DMS153 (cell line): ENCODE measurements around the gene PTK7.
"Not testable (repeated sequence)": the region's sequence is repeated elsewhere in the genome, so short reads cannot be mapped to it uniquely, and the experiment has no call there.

Source experiments
- DNase-seq: peaks from one replicate; lab custom pipeline; 2025; lab: John Stamatoyannopoulos, UW

The PTK7 gene

DNA sequence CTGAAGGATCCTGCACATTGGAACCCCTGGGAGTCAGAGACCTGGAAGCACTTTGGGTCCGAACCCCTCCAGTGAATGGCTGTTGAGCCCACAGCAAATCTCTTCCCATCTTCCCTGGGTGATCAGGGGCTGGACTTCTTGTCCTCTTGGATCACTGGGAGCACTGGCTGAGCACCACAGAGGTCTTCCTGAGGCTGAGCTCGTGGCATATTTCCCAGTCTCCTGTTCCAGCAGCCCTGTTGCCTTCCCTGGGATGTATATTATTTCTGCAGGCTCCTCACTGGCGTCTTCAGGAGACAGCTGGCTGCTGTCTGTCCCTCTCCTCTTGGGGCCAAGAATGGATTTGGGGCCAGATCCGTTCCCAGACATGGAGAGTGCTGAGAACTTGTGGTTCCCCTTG, 43.4 kb downstream of the PTK7 start:
- DNase-seq, result no peak

- DNase-seq, result no peak
These were observed 44.1 kb downstream of the PTK7 start for GRCh38 chr6:43120101-43120763.

DNA sequence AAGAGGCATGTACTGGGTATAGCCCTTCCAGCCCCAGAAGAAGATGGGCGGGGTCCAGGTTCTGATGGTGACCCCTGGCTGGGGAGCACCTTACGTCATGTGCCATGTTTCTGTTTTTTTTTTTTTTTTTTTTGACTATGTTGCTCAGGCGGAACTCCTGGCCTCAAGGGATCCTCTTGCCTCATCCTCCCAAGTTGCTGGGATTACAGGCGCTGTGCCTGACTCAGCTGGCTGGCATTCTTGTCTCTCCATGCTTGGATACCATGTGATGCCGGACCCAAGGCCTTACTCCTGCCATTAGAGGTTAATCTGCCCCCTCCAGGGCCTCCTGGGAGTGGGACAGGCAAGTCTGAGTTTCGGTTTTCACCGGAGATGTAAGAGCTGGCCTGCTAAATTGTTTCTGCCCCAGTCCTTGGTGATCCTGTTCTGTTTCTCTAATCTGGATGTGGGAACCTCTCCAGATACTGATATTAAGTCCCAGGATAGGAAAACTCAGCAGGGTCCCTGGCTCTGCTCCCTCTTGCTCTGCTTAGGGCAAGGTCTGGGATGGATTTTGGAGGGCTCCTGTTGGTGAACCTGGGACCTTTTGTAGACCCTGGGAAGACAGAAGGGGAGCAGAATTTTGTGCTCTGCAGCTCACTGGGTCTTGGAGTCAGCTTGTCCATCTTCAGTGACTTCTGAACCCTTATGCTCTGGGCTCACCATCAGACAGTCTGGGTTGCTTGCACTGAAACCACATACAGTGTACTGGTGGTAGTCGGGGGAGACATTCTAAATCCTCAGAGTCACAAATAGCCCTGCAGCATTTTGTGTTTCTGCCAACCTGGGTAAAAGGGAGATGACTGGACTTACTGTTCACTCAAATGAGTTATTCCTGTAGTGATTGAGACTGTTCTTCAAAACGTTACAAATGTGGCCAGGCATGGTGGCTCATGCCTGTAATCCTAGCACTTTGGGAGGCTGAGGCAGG, 45.1 kb downstream of the PTK7 start:
- no peak for DNase-seq

DNA sequence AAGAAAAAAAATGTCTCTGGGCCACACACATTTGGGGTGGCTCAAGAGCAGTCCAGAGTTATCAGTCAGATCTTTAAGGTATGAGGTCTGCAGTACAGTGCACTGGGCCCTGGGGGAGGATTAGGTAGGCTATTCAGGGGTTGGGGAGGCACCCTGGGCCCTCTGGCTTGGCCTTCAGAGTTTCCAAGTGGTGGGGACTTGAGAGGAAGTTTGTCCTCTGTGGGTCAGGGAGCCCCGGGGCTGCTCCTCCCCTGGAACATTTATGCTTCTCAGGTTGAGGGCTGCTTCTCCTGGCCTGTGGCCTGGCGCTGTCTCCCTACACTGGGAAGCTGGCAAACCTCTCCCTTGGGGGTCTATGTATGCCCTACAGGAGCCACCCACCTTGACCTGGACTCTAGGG, 46.0 kb downstream of the PTK7 start:
- no peak for DNase-seq

GRCh38 chr6:43123461-43124314, 47.6 kb downstream of the PTK7 start:
- DNase-seq, result no peak

GRCh38 chr6:43124481-43124880, 48.4 kb downstream of the PTK7 start:
- no peak for DNase-seq

DNA sequence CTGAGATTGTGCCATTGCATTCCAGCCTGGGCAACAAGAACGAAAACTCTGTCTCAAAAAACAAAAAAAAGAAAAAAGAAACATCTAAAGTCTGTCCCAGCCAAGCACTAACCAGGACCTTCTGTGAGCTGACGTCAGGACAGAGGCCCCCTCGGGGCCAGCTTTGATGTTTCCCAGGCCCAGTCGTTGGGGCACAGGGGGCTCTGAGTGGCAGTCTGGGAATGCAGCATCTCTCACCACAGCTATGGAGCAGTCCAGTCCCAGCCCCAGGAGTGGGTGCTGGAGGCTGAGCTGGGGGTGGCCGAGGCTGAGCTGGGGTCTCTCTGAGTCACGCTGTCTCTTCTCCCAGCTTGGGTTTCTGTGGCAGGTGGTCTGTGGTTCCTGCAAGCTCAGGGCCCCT, 49.0 kb downstream of the PTK7 start:
- DNase-seq, result no peak

DNA sequence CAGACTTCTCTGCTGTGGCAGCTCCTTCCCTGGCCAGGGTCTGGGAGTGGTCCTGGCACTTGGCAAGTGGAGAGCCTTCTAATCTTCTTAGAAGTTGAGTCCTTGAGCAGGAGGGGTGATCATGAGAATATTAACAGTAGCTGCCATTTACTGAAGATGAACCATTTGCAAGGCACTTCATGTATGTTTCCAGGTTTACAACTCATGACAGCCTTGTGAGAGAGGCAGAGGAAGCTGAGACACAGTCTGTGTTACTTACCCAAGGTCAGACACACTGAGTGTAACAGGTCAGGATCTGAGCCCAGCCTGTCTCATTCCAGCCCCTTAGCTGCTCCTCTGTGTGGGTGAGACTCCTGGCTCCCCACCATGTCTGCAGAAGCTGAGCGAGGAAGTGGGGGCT, 49.4 kb downstream of the PTK7 start:
- no peak for DNase-seq

DNA sequence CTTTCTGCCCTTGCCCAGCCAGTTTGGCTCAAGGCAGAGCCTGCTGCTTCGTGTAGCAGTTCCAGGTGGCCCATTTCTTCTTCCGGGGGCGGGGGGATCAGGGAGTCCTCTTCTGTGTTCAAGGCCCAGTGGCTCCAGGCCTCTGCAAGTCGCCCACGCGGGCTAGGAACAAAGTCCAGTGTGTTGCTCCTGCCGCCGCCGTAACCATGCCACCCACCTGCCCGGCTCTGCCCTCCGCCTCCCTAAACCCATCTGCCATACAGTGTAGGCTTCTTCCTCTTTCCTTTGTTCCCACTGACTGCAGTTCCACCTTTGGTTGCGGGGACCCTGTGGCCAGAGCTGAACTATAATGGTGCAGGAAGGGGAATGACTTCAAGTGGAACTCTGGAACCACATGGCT, 51.1 kb downstream of the PTK7 start:
- DNase-seq, result no peak

- no peak for DNase-seq
These were observed 51.8 kb downstream of the PTK7 start for GRCh38 chr6:43127877-43128276.

DNA sequence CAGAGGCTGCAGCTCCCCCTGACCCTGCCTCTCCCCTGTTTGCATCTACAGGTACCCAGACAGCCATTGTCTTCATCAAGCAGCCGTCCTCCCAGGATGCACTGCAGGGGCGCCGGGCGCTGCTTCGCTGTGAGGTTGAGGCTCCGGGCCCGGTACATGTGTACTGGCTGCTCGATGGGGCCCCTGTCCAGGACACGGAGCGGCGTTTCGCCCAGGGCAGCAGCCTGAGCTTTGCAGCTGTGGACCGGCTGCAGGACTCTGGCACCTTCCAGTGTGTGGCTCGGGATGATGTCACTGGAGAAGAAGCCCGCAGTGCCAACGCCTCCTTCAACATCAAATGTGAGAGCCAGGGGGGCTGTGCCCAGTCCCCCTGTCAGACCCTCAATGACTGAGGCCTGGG, 52.8 kb downstream of the PTK7 start:
- DNase-seq, result no peak

- no peak for DNase-seq
These were observed 53.5 kb downstream of the PTK7 start for GRCh38 chr6:43129434-43130194.

DNA sequence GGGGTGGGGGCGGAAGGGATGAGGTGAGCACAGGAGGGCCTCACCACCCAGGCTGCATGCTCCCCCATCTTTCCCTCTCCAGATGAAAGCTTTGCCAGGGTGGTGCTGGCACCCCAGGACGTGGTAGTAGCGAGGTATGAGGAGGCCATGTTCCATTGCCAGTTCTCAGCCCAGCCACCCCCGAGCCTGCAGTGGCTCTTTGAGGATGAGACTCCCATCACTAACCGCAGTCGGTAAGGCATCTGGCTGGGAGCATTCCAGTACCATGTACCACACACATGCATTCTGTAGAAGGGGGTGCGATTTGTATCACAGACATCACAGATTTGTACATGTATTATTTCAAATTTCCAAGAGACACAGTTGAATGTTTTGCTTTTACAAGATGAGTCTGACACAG, 54.3 kb downstream of the PTK7 start:
- no peak for DNase-seq

GRCh38 chr6:43131379-43131778, 55.3 kb downstream of the PTK7 start:
- not testable (repeated sequence) for DNase-seq

- DNase-seq, result no peak
These were observed 62.2 kb downstream of the PTK7 start for GRCh38 chr6:43138267-43138666.

GRCh38 chr6:43139973-43140372, 63.9 kb downstream of the PTK7 start:
- not testable (repeated sequence) for DNase-seq

GRCh38 chr6:43141644-43142043, 65.5 kb downstream of the PTK7 start:
- no peak for DNase-seq

DNA sequence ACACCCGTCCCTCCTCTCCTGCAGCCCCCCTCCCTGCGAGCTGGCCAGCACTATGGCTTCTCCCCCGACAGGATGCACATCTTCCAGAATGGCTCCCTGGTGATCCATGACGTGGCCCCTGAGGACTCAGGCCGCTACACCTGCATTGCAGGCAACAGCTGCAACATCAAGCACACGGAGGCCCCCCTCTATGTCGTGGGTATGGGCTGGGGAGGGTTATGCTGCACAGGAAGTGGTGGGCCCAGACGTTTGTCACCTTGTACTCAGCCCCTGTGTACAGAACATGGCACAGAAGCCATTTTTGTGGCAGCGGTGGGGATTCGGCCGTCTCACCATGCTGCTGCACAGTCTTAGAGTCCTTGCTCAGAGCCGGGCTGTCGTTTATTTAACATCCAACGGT, 66.0 kb downstream of the PTK7 start:
- no peak for DNase-seq

DNA sequence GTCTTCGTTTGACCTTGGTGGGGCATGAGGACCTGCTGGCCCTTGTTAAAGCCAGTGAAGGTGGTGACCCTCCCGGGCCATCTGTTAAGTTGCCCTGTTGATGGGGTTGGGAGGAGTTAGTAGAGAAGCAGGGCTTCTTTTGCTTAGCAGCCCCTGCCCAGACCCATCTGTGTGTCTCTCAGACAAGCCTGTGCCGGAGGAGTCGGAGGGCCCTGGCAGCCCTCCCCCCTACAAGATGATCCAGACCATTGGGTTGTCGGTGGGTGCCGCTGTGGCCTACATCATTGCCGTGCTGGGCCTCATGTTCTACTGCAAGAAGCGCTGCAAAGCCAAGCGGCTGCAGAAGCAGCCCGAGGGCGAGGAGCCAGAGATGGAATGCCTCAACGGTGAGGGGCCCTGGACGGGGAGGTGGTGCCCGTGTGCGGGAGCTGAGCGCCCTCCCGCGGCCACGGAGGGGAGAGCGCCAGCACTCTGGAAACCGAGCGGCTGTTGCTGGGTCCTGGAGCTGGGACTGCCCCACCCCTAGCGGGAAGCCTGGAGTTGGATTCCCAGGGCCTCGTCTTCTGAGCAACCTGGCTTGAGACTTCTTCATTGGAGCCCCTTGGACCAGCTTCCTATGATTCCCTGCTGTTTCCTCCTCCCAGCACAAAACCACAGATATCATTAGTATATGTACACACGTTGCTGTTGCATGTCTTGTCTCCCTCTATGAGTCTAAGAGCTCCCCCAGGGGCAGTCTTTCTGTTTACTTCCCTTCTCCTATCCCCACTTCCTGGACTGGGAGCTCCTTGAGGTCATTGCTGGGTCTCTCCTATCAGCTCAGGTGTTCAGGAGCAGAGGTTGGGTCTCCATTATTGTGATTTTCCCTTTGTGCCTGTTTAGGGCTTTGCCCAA, 67.4 kb downstream of the PTK7 start:
- peak; percentile 60 for DNase-seq

DNA sequence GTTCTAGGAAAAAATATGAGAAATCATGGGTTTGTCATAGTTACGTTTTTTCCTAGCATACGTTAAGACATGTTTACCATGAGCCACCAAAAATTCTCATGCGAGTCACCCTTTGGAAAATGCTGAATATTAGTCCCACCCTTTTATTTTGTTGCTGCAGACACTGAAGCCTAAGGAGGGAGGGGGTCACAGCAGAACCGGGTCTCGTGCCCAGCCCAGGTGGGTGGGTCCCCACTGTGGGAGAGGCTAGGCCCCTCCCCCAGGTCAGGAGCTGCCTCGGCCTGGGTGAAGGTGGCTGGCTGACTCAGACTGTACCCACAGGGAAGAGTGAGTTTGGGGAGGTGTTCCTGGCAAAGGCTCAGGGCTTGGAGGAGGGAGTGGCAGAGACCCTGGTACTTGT, 68.8 kb downstream of the PTK7 start:
- DNase-seq, result no peak

DNA sequence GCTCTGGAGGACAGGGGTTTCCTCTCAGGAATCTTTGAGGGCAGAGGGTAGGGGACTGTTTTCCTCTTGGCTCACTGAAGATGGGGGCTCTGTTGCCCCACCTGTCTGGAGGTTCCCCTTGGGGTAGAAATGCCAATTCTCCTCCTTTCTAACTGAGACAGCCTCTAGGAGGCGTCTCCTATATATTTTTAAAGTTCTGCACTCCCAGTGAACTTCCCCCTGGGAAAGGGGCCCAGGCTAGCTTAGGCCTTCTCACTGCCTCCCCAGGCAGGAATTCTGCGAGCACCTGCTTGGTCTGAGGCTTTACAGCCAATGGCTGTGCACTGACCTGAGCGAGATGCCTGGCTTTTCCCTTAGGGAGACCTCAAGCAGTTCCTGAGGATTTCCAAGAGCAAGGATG, 70.1 kb downstream of the PTK7 start:
- no peak for DNase-seq
